Colon (tissue), 2 donors: ENCODE data around the gene ZNF83.
"Not testable (repeated sequence)": the region's sequence is repeated elsewhere in the genome, so short reads cannot be mapped to it uniquely, and the experiment has no call there.

Source experiments
- FAIRE-seq: peaks from 2 replicates; lab custom pipeline; 2012; peaks lifted over from hg19 to GRCh38; lab: Jason Lieb, UNC
- donor health status: control.
- donor health status: control.

Gene ZNF83

GRCh38 chr19:52637718-52638585 is at the start of gene ZNF83:
Gene ZNF83, minus strand, starts transcription at chr19:52638355.
- FAIRE-seq = no peak

GRCh38 chr19:52687684-52688083 is 49.5 kb upstream of the ZNF83 start:
- no peak for FAIRE-seq

GRCh38 chr19:52685811-52686210 is 47.7 kb upstream of the ZNF83 start:
- no peak for FAIRE-seq

- FAIRE-seq = not testable (repeated sequence)
Observed at GRCh38 chr19:52681216-52681615, 43.1 kb upstream of the ZNF83 start.

DNA sequence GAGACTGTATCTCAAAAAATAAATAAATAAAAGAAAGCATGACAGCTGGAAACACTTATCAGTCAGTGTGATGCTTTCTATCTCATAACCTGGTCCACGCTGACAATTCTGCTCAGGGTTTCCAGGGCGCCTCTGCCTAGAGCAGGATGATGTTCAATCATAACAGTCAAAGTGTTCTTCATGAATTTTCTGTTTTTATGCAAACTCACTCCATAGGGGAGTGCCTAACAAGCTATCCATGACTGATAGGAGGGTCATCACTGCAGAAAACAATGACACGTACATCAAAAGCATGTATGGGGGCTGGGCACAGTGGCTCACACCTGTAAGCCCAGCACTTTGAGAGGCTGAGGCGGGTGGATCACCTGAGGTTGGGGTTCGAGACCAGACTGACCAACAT is 41.4 kb upstream of the ZNF83 start:
- FAIRE-seq = no peak

DNA sequence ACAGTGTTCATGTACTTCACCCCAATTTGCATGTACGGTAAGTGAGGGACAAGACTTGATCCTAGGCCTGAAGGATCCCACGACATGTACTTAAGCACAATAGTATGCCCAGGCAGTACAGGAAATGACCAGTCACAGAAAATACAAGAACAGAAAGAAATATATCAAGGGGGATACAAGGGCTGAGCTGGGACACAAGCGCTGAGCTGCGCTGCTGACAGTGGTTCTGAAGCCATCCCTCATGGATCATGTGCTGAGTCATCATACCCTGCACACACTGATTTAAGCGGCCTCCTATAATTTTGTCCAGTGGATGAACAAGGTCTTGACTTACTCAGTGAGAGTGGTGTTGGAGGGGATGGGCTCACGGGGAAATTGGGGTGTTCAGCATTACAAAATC is 37.1 kb upstream of the ZNF83 start:
- FAIRE-seq = not testable (repeated sequence)

DNA sequence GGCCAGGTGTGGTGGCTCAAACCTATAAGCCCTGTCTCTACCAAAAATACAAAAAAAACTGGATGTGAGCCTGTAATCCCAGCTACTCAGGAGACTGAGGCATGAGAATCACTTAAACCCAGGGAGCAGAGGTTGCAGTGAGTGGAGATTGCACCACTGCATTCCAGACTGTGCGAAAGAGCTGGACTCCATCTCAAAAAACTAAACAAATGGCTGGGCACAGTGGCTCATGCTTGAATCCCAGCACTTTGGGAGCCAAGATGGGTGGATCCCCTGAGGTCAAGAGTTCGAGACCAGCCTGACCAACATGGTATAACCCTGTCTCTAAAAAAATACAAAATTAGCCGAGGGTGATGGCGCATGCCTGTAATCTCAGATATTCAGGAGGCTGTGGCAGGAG is 34.9 kb upstream of the ZNF83 start:
- FAIRE-seq = no peak

GRCh38 chr19:52670046-52670445 is 31.9 kb upstream of the ZNF83 start:
- FAIRE-seq = no peak

DNA sequence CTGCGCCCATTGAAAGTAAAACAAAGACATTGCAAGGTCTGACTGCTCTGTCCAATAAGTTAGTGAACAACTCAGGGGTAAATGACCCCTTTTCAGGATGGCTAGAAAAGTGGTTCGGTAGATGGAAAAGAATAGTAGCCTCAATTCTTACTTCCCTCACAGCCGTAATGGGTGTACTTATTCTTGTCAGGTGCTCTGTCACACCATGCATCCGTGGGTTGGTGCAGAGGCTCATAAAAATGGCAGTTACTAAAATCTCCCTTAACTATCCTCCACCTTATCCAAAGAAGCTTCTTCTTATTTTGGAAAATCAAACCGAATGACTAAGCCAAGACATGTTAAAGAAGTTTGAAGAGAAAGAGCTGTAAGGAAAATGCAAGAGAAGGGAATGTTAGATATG is 31.4 kb upstream of the ZNF83 start:
- no peak for FAIRE-seq

- no peak for FAIRE-seq
Observed at GRCh38 chr19:52667972-52668371, 29.8 kb upstream of the ZNF83 start.

DNA sequence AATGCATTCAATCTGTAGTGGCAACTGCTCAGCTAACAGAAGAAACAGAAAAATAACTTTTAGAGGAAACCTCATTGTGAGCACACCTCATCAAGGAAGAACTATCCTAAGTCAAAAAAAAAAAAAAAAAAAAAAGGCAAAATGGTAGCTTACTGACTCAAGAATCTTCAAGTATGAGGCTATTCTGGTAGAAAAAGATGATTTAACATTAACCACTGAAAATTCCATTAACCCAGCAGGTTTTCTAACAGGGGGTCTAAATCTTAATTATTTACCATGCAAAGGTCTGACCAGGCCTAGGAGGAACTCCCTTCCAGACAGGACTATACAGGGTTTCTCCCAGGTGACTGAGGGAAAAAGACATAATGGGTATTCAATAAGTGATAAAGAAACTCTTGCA is 28.4 kb upstream of the ZNF83 start:
- FAIRE-seq = no peak

DNA sequence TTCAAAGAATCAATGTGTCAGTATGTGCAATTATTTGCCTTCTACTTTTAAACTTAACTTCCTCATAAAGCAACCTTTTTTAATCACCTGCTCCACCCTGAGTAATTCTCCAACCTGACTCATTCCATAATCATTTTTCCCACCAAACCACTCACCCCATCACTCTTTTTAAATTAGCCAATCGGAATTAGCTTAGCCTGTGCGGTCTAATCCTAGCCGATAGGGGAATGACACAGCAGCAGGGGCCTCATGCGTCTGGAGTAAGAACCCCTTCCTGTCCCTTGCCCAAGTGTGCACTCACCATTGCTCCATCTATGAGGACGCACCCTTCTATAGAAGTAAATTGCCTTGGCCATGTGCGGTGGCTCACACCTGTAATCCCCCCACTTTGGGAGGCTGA is 27.4 kb upstream of the ZNF83 start:
- FAIRE-seq = no peak

DNA sequence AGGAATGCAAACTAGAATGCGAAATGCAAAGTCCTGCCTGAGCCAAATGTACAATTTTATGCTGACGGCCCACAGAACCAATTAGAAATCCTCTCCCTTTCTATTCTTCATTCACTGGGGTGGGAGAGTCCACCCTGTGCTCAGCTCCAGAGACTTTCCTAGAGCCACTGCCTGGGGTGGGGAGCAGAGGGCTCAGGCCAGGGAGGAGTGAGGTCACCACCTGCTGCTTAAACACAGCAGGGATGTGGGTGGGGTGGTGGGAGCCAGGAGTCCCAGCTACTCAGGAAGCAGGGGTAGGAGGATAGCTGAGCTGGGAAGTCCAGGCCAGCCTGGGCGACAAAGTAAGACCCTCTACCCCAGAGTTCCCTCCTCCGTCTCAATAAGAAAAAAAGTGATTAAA is 26.9 kb upstream of the ZNF83 start:
- no peak for FAIRE-seq

GRCh38 chr19:52664461-52664860 is 26.3 kb upstream of the ZNF83 start:
- no peak for FAIRE-seq

GRCh38 chr19:52662631-52663030 is 24.5 kb upstream of the ZNF83 start:
- no peak for FAIRE-seq

GRCh38 chr19:52660981-52661380 is 22.8 kb upstream of the ZNF83 start:
- no peak for FAIRE-seq

DNA sequence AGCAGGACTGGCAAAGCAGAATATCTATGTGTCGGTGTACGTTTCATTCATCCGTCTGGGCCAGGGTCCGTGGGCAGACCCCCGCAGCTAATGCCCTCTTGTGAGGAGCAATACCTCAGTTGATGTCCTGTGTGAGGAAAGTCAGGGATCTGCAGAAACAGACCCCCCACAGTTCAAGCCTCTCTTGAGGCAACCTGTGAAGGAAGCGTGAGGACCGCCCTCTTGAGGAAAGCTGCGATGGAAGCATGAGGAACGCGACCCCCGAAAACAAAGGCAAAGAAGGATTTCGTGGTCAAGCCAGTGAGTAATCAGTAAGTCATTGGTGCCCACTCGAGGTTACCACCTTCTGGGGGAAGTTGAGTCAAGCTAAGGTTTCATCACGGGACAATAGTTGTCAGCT is 20.9 kb upstream of the ZNF83 start:
- no peak for FAIRE-seq

DNA sequence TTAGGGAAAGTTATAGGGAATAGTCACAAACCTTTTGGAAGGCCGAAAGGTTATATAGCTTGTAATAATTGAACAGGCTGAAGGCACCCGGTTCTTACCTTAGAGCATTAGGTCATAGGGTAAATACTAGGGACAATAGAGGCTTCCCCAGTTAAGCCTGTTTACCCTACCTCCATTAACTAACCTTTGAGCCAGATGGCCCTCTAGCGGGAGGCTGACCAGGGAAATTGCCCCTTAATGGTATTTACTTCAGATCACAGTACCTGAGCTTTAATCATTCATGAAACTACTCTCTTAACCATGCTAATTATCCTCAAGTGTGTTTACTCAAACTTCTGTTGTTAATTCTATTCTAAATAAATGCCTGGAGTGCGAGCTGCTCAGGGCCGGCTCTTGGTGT is 20.4 kb upstream of the ZNF83 start:
- FAIRE-seq = no peak

DNA sequence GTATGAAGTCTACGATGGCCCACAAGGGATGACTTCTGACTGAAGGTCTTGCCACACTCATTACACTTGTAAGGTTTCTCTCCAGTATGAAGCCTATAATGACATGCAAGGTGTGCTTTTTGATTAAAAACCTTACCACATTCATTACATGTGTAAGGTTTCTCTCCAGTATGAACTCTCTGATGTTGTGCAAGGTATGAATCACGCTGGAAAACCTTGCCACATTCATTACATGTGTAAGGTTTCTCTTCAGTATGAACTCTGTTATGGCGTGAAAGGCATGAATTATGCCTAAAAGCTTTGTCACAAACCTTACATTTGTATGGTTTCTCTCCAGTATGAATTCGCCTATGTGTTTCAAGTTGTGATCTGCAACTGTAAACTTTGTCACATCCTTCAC is 15.0 kb upstream of the ZNF83 start:
- FAIRE-seq = no peak

DNA sequence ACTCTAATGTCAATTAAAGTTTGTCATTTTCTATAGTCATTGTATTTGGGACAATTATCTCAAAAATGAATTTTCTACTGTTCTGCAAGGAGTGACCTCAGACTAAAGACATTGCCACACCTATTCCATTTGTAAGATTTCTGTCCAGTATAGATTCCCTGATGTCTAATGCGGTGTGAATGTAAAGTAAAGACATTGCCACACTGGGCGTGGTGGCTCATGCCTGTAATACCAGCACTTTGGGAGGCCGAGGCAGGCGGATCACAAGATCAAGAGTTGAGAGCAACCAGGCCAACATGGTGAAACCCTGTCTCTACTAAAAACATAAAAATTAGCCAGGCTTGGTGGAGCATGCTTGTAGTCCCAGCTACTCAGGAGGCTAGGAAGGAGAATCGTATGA is 13.8 kb upstream of the ZNF83 start:
- no peak for FAIRE-seq

DNA sequence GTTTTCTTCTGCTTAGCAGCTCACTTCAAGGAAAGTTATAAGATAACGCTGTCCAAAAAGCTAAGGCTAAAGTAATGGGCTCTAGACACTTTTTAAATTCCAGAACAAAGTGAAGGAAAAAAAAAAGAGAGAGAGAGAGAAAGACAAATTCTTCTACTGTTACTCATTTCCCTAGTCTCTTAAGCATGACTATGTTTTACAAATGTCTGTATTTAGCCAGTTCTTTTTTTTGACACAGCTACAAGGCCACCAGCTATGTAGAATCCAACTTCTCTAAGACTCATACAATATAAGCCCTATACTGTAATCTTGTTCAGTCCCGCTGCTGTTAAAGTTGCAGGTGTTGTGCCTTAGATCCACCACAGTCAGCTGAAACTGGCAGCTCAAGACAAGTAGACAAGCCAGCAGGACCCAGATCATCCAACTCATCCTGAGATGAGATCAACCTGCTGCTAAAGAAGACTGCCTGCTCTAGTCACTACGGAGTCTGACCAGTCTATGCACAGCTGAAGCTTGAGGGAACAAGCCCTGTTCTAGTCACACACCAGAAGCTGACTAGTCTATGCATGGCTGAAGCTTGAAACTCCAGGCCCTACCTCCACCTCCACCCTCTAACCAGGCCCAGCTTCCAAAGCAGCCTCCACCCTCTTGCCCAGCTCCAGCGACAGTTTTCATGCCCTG is 10.3 kb upstream of the ZNF83 start:
- no peak for FAIRE-seq

GRCh38 chr19:52646571-52647217 is 8.5 kb upstream of the ZNF83 start:
- FAIRE-seq = no peak

DNA sequence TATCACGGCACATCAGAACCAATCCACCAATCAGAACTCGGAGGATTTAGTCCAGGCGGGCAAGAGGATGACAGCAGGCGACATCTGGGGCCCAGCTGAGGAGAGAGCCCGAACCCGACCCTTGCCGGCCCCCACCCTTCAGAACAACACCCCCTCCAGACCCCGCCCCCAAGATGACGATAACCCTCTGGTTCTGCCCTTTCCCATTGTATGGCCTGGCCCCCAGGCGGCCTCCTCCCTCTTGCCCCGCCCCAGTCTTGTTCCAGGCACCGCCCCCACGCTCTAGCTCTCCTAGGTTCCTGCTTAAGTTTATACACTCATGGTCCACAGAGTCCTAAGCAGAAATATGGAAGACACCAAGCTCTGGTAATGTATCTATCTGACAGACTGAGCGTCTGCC is 2.8 kb upstream of the ZNF83 start:
- FAIRE-seq = no peak
